IPS-18c (cell line): Measurements from ENCODE around the gene DNAH2.

Experiments used
- H3K4me3 ChIP-seq: 2 replicates; pipeline ENCODE4 v1.7.0; 2013; ENCODE audit warnings: low read depth, mild to moderate bottlenecking, low read length, moderate library complexity; ENCODE audit not compliant: insufficient read depth
- H3K9me3 ChIP-seq: one replicate; pipeline ENCODE4 v1.6.1; 2013; ENCODE audit warnings: mild to moderate bottlenecking, low read length, moderate library complexity; ENCODE audit not compliant: control insufficient read depth, insufficient read depth

DNAH2 gene

GRCh38 chr17:7714721-7715594 is 2.6 kb upstream of the DNAH2 start:
- H3K4me3 ChIP-seq: no peak overlapping the region
- H3K9me3 ChIP-seq: no peaks in the 10 kb centered on the region

GRCh38 chr17:7715936-7716886 is 1.3 kb upstream of the DNAH2 start:
- Histone ChIP-seq H3K4me3 (peak overlapping the region; percentile 89), H3K9me3 (no peaks in the 10 kb centered on the region)

GRCh38 chr17:7717756-7718350 is 309 bp downstream of the DNAH2 start:
- Histone ChIP-seq H3K9me3 (peaks cover 2% of the 10 kb centered on the region), H3K4me3 (peak overlapping the region; percentile 89; the same call in 1 of the 2 replicates)

DNA sequence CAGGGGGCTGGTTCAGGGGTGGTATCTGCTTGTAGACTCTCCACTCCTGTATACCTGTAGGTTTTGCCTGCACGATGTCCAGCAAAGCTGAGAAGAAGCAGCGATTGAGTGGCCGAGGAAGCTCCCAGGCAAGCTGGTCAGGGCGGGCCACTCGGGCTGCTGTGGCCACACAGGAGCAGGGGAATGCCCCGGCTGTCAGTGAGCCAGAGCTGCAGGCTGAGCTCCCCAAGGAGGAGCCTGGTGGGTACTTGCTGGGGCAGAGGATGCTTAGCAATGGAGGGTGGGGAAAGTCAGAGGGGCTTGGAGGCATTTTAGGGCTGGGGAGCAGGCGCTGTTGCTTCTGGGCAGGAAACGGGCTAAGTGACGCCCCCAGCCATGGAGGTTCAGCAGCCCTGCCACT is 2.1 kb downstream of the DNAH2 start:
- Histone ChIP-seq H3K4me3 (no peak overlapping the region), H3K9me3 (peaks cover 2% of the 10 kb centered on the region)

GRCh38 chr17:7720125-7720524 is 2.6 kb downstream of the DNAH2 start:
- no peak overlapping the region for H3K4me3 ChIP-seq
- peaks cover 2% of the 10 kb centered on the region for H3K9me3 ChIP-seq

- Histone ChIP-seq H3K4me3 (no peak overlapping the region), H3K9me3 (peaks cover 2% of the 10 kb centered on the region)
Measured at GRCh38 chr17:7721612-7722011, 4.1 kb downstream of the DNAH2 start.

DNA sequence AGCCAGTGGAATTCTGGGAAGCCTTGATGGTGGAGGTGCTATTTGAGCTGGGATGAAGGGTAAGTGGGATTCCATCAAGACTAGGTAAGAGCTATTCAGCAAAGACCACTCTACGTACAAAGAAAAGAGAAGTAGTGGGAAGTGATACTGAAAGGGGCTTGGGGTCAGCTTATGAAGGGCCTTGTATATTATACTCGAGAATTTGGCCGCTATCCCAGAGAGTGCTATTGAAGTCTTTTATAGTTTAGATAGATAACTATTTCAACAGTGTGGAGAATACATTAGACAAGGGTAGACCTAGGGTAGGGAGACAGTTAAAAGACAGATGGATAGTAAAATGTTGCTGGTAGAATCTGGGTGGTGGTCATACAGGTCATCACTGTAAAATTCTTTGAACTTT is 10.3 kb downstream of the DNAH2 start:
- Histone ChIP-seq H3K4me3 (no peak overlapping the region), H3K9me3 (no peaks in the 10 kb centered on the region)

- no peaks in the 10 kb centered on the region for H3K9me3 ChIP-seq
- H3K4me3 ChIP-seq: no peak overlapping the region
Measured at GRCh38 chr17:7729816-7730215, 12.3 kb downstream of the DNAH2 start.

DNA sequence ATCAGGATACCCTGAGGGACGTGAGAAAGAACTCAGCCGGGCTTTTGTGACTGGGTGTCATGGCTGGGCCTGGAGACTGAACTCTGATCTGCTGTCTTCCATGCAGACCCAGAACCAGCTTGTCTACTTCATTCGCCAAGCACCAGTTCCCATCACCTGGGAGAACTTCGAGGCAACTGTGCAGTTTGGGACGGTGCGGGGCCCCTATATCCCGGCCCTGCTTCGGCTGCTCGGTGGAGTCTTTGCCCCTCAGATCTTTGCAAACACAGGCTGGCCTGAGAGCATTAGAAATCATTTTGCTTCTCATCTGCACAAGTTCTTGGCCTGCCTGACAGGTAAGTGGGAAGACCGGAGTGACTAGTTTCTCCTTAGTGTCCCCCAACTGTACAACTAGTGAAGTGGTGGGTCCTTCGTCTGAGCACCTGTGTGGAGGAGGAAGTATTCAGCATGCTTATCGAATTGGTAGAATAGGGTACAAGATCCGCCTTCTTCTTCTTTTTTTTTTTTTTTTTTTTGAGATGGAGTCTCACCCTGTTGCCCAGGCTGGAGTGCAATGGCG is 15.5 kb downstream of the DNAH2 start:
- H3K4me3 ChIP-seq: no peak overlapping the region
- no peaks in the 10 kb centered on the region for H3K9me3 ChIP-seq

DNA sequence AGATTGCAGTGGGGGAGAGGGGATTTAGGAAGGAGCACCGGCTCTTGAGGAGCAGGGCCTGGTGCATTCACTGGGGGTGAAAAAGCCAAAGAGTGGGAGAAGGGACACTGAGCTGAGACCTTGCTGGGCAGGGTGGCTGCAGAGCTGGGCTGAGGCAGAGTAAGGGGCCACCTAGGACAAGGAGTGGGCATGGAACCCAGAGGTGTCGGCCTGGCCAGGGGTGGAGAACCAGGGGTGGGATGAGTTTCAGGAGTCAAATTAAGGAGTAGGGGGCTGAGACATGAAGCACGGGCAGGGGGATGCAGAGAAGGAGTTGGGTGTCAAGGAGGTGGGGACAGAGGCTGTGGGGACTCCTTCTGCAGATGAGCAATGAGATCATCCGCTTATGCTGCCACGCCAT is 20.1 kb downstream of the DNAH2 start:
- Histone ChIP-seq H3K4me3 (no peak overlapping the region), H3K9me3 (no peaks in the 10 kb centered on the region)

DNA sequence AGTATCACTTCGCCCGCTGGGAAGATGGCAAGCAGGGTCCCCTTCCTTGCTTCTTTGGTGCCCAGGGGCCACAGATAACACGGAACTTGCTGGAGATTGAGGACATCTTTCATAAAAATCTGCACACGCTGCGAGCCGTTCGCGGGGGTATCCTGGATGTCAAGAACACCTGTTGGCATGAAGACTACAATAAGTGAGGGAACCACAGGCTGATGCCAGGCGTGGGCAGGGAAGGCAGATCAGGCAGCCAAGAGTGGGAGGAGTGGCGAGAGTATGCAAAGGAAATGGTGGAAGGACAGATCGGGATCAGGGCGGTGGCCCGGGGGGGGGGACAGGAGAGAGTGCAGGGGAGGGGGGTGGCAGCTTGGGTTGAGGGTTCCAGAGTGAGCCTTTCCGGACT is 22.2 kb downstream of the DNAH2 start:
- H3K4me3 ChIP-seq: no peak overlapping the region

DNA sequence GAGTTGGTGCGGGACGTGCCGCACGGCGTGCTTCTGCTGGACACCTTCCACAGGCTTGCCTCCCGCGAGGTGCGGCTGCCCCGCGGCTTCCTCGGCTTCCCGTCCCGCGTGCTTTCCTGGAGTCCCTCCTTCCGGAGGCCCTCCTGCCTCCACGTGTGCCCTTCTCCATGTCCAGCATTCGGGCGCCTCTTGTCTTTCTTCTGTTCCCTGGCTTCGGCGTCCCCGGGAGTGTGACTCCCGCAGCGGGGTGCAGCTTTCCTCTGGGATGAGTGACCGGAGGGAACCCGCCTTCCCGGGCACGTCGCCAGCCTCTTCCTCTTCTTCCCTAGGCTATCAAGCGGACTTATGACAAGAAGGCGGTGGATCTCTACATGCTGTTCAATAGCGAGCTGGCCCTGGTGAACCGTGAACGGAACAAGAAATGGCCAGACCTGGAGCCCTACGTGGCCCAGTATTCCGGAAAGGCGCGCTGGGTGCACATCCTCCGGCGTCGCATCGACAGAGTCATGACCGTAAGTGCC is 23.0 kb downstream of the DNAH2 start:
- no peaks in the 10 kb centered on the region for H3K9me3 ChIP-seq
- H3K4me3 ChIP-seq: no peak overlapping the region

More for the DNA sequence above, 22.2 kb downstream of the DNAH2 start:
- no peaks in the 10 kb centered on the region for H3K9me3 ChIP-seq

GRCh38 chr17:7742729-7743128 is 25.2 kb downstream of the DNAH2 start:
- no peaks in the 10 kb centered on the region for H3K9me3 ChIP-seq
- H3K4me3 ChIP-seq: no peak overlapping the region

DNA sequence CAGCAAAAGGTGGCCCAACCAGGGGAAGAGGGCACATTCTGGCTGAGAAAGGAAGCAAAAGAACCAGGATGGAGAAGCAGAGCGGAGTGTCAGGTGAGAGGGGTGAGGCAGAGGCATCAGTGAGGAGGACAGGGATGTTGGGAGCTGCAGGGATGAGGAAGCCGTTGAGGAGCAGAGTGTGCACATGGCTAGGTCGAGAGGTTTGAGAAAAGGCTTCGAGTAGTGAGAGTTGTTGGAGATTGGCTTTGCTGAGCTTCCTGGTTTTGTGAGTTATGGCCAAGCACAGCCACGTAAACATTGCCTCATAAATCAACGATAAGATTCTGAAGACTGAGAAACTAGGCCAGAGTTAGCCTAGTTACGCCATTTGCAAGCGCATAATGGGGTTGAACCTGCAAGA is 26.9 kb downstream of the DNAH2 start:
- no peak overlapping the region for H3K4me3 ChIP-seq
- no peaks in the 10 kb centered on the region for H3K9me3 ChIP-seq

GRCh38 chr17:7745748-7746470 is 28.4 kb downstream of the DNAH2 start:
- H3K4me3 ChIP-seq: no peak overlapping the region
- H3K9me3 ChIP-seq: no peaks in the 10 kb centered on the region

GRCh38 chr17:7747635-7748071 is 30.1 kb downstream of the DNAH2 start:
- Histone ChIP-seq H3K9me3 (no peaks in the 10 kb centered on the region), H3K4me3 (no peak overlapping the region)
